IPS-20b (cell line): Measurements from ENCODE around the gene NKAIN4.

Experiments used
- H3K27ac ChIP-seq: one replicate; pipeline ENCODE4 v1.5.1; 2013; ENCODE audit warnings: low read length
- H3K27me3 ChIP-seq: 2 replicates; pipeline ENCODE4 v1.6.1; 2013; ENCODE audit warnings: mild to moderate bottlenecking, low read length, inconsistent platforms; ENCODE audit not compliant: insufficient read depth
- H3K36me3 ChIP-seq: 2 replicates; pipeline ENCODE4 v1.6.1; 2013; ENCODE audit warnings: low read depth, mild to moderate bottlenecking, inconsistent platforms, low read length, moderate library complexity; ENCODE audit not compliant: insufficient read depth
- H3K4me1 ChIP-seq: 2 replicates; pipeline ENCODE4 v1.6.1; 2013; ENCODE audit warnings: mild to moderate bottlenecking, control low read depth, inconsistent platforms, low read length, moderate library complexity; ENCODE audit not compliant: insufficient read depth
- H3K4me3 ChIP-seq: 2 replicates; pipeline ENCODE4 v1.5.1; 2013; ENCODE audit warnings: mild to moderate bottlenecking, low read length, inconsistent platforms
- H3K9ac ChIP-seq: 2 replicates; pipeline ENCODE4 v1.6.1; 2013; ENCODE audit warnings: low read depth, mild to moderate bottlenecking, inconsistent platforms, low read length, moderate library complexity
- H3K9me3 ChIP-seq: 2 replicates; pipeline ENCODE4 v1.6.1; 2013; ENCODE audit warnings: mild to moderate bottlenecking, low read depth, low read length, inconsistent platforms; ENCODE audit not compliant: insufficient read depth

Gene NKAIN4

DNA sequence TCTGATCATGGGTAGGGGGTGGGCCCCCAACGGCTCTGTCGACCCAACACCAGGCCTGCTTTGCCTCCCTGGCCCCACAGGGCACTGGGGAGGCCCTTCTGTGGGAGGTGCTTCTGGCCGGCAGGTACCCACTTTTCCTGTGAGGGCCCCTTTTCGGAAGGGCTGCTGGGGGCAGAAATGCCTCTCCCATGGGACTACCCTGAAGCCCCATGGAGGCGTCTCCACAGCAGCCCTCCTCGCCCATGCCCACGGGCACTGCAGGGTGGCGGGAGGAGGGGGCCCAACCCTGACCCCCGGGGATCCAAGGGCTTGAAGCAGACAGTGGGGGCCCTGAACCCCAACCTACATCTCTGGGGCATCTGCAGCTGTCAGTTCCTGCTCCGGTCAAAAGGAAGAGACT is 16.2 kb downstream of the NKAIN4 start:
- no peak overlapping the region for H3K4me3 ChIP-seq
- H3K27me3 ChIP-seq, result no peaks in the 10 kb centered on the region
- no peak overlapping the region for H3K27ac ChIP-seq
- no peaks in the 10 kb centered on the region for H3K9me3 ChIP-seq
- H3K9ac ChIP-seq, result no peak overlapping the region
- H3K36me3 ChIP-seq, result no peaks in the 10 kb centered on the region
- H3K4me1 ChIP-seq, result no peaks in the 10 kb centered on the region

DNA sequence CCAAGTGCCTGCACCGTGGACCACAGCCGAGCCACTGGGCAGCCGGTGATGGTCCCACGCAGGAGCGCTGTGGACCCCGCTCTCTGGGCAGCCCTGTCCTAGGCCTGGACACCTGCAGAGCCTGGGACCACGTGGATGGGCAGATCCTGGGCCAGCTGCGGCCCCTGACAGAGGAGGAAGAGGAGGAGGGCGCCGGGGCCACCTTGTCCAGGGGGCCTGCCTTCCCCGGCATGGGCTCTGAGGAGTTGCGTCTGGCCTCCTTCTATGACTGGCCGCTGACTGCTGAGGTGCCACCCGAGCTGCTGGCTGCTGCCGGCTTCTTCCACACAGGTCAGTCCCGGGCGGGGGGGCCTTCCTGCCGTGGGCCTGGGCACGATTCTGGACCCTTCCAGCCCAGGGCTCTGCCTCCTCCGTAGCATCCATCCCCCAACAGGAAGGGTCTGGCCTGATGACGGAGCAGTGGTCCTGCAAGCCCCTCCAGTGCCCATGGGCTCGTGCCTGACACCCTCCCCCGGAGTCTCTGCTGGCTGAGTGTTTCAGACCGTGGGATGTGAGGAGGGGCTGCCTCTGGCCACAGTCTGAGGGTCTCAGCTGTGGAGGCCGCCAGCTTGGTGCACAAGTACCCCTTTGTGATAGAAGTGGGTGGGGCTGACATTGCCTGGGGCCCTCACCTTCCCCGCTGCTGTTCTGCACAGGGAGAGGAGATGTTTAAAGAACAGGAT is 18.0 kb downstream of the NKAIN4 start:
- Histone ChIP-seq H3K27me3 (peaks cover 4% of the 10 kb centered on the region; the same call in 1 of the 2 replicates), H3K4me3 (no peak overlapping the region), H3K9me3 (no peaks in the 10 kb centered on the region), H3K27ac (no peak overlapping the region), H3K9ac (no peak overlapping the region), H3K36me3 (no peaks in the 10 kb centered on the region), H3K4me1 (no peaks in the 10 kb centered on the region)

DNA sequence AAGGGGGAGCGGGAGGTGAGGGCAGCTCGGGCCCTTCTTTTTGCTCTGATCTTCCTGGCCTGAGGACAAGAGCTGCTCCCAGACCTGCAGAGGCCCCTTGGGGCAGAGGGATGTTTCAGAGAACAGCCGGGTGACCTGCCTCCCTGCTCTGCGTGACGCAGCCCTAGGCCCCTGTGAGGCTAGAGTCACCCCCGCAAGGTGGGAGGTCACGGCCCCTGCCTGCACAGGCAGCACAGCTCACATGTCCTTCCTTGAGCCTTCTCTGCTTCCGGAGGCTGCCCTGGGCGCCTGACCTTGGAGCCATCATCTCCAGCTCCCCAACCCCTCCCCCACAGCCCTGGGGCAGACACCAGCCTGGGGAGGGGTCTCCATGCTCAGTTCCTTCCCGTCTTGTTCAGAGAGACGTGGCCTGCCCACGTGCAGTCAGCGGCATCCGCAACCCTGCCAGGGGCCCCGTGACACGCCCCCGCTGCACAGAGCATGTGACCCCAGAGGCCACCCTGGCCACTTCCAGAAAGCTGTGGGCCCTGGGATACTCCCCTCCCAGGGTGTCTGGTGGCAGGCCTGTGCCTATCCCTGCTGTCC is 18.8 kb downstream of the NKAIN4 start, which contains the start of gene BIRC7:
Gene BIRC7 (plus strand): TSS at position 507 of the 585 bp plus-strand sequence. CDS start 192 bp downstream, outside the sequence.
- no peaks in the 10 kb centered on the region for H3K9me3 ChIP-seq
- H3K4me3 ChIP-seq, result peak within 1 kb of the TSS; percentile 40; the same call in 1 of the 2 replicates
- peaks cover 6% of the 10 kb centered on the region; the same call in 1 of the 2 replicates for H3K27me3 ChIP-seq
- no peak within 1 kb of the TSS for H3K27ac ChIP-seq
- no peak within 1 kb of the TSS for H3K9ac ChIP-seq
- H3K4me1 ChIP-seq, result peaks cover 3% of the 10 kb centered on the region; the same call in 1 of the 2 replicates
- no peaks in the 10 kb centered on the region for H3K36me3 ChIP-seq

DNA sequence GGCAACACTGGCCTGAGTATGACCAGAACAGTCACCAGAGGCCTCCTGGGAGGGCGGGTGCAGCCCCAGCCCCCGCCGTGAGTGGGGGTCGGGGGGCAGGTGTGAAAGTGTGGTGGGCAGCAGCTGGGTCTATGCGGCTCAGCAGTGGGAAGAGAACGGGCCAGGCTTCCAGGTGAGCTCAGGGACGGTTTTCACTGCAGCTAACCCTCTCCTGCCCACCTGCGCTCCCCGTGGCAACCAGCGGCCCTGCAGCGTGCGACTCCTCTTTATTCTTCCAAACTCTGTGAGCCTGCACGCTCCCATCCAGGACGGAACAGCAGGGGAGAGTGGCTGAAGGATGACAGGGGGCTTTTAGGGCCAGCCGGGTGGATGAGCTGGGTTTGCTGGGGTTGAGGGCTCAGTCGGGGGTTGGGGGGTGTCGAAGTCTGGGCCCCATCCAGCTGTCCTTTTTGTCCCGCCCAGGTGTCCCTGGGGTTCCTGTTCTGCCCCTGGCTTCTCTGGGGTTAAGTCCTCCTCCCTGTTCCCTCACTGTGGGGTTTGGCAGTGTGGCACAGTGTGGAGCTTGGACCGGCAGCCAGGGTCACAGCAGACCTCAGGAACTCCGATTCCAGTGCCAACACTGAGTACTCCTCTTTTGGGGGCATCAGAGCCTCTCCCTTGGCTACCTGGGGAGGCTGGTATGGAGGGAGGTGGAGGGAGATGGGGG is 19.4 kb downstream of the NKAIN4 start:
- no peaks in the 10 kb centered on the region for H3K9me3 ChIP-seq
- no peak overlapping the region for H3K27ac ChIP-seq
- H3K27me3 ChIP-seq, result peaks cover 9% of the 10 kb centered on the region; the same call in 1 of the 2 replicates
- peak overlapping the region; percentile 40; the same call in 1 of the 2 replicates for H3K4me3 ChIP-seq
- H3K4me1 ChIP-seq, result peaks cover 9% of the 10 kb centered on the region; the same call in 1 of the 2 replicates
- H3K36me3 ChIP-seq, result no peaks in the 10 kb centered on the region
- no peak overlapping the region for H3K9ac ChIP-seq

DNA sequence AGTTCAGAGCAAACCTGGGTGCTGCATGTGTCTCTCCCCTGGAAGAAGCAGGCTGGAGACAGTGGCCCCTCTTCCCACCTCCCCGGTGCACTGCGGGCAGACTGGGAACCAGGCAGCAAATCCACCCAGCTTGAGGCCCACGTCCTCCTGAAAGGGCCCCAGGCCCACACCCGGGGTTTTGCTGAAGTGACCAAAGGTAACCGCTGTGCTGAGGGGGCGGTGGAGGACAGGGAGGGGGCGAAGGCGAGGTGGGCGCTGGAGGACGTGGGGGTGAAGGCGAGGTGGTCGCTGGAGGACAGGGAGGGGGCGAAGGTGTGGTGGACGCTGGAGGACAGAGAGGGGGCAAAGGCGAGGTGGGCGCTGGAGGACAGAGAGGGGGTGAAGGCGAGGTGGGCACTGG is 20.3 kb downstream of the NKAIN4 start:
- Histone ChIP-seq H3K4me1 (peaks cover 15% of the 10 kb centered on the region; the same call in 1 of the 2 replicates), H3K27ac (no peak overlapping the region)

DNA sequence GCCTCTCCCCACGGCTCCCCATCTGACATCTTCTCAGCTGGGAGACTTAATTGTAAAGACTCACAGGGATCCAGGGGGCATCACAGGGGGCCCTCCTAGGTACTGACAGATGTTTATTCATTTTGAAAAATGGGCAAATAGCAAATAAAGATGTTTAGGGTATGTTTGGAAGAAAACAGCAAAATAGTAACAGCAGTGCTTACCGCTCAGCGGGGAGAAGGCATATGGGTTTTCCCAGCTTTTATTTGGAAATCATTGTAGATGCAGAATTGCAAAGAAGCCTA is 21.3 kb downstream of the NKAIN4 start:
- H3K36me3 ChIP-seq, result no peaks in the 10 kb centered on the region
- H3K9ac ChIP-seq, result no peak overlapping the region
- no peak overlapping the region for H3K4me3 ChIP-seq
- H3K9me3 ChIP-seq, result no peaks in the 10 kb centered on the region
- H3K27me3 ChIP-seq, result peaks cover 15% of the 10 kb centered on the region; the same call in 1 of the 2 replicates
- H3K27ac ChIP-seq, result no peak overlapping the region
- peaks cover 18% of the 10 kb centered on the region; the same call in 1 of the 2 replicates for H3K4me1 ChIP-seq

More for the DNA sequence above, 20.3 kb downstream of the NKAIN4 start:
- peaks cover 15% of the 10 kb centered on the region; the same call in 1 of the 2 replicates for H3K27me3 ChIP-seq
- H3K4me3 ChIP-seq, result no peak overlapping the region
- no peaks in the 10 kb centered on the region for H3K9me3 ChIP-seq
- no peaks in the 10 kb centered on the region for H3K36me3 ChIP-seq
- no peak overlapping the region for H3K9ac ChIP-seq

DNA sequence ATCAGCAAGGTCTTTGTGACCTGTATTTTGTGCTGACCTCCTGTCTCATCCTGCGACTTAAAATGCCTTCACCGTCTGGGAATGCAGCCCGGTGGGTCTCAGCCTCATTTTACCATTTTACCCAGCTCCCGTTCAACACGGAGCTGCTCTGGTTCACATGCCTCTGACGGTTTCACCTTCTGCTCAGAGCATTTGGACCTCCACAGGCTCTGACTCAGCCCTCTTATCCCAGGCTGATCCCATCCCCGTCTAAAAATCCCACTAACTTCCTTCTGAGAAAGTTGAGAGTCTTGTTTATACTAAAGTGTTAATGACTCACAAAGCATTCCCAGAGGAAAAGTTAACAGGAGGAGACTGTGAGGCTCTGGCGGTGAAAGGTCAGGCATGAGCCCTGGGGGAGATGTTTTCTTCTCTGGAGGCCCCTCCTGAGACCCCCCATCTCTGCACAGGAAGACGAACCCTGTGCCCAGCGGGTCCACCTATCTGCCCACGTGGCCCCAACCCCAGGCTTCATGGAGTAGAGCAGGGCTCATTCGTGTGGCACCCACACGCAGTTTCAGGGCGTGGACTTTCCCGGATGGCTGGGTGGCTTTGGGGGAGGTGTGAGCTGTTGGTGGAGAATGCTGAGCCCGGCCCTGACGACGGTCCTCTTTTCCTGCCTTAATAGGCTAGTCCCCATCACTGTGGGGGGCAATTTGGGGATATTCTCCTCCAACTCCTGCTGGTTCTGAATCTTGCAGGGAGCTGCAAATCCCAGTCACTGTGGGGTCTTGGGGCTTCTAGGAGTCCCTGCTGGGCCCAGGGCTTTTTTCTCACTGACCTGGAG is 21.8 kb downstream of the NKAIN4 start:
- H3K9me3 ChIP-seq, result no peaks in the 10 kb centered on the region
- no peak overlapping the region for H3K4me3 ChIP-seq
- H3K36me3 ChIP-seq, result no peaks in the 10 kb centered on the region
- H3K27me3 ChIP-seq, result peaks cover 15% of the 10 kb centered on the region; the same call in 1 of the 2 replicates
- no peak overlapping the region for H3K9ac ChIP-seq
- H3K4me1 ChIP-seq, result peaks cover 18% of the 10 kb centered on the region; the same call in 1 of the 2 replicates
- no peak overlapping the region for H3K27ac ChIP-seq

DNA sequence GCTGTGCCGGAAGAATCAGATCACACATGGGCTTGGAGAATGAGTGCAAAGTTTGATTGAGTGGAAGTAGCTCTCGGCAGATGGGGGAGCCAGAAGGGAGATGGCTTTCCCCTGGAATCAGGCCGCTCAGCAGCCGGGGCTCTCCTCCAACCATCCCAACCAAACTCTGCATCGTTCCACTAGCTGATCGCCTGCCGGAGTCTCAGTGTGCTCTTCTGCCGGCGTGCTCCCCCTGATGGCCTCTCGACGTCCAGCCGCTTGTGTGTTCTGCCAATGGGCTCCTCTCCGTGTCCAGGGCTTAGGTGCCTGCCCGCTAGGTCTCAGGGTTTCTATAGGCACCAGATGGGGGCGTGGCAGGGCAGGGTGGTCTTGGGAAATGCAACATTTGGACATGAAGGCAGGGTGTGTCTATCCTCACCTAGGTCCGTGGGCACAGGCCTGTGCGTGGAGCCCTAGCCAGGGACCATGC is 23.4 kb downstream of the NKAIN4 start:
- no peak overlapping the region for H3K9ac ChIP-seq
- H3K4me3 ChIP-seq, result no peak overlapping the region
- no peak overlapping the region for H3K27ac ChIP-seq
- no peaks in the 10 kb centered on the region for H3K36me3 ChIP-seq
- H3K4me1 ChIP-seq, result peaks cover 18% of the 10 kb centered on the region; the same call in 1 of the 2 replicates
- H3K9me3 ChIP-seq, result no peaks in the 10 kb centered on the region
- peaks cover 15% of the 10 kb centered on the region; the same call in 1 of the 2 replicates for H3K27me3 ChIP-seq

DNA sequence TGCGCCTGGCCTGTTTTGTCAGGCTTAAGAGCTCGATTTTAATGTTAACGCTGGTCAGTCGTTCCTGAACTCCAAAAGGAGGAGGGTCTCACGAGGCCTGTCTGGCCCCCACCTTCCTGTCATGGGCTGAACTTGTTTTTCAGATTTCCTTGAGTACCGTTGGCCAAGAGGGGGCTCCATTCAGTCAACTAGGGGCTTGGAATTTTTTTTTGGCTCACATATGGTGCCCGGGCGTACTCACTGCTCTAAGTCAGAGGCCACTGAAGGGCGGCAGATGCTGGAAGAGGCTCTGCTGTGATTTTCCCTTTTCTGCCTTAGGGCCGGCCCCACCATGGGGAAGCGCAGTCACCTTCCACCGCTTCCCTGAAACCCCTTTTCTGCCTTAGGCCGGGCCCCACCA is 25.5 kb downstream of the NKAIN4 start:
- H3K36me3 ChIP-seq, result no peaks in the 10 kb centered on the region
- H3K4me3 ChIP-seq, result no peak overlapping the region
- H3K27ac ChIP-seq, result no peak overlapping the region
- H3K9me3 ChIP-seq, result no peaks in the 10 kb centered on the region
- H3K27me3 ChIP-seq, result peaks cover 15% of the 10 kb centered on the region; the same call in 1 of the 2 replicates
- H3K4me1 ChIP-seq, result peaks cover 18% of the 10 kb centered on the region; the same call in 1 of the 2 replicates
- no peak overlapping the region for H3K9ac ChIP-seq

DNA sequence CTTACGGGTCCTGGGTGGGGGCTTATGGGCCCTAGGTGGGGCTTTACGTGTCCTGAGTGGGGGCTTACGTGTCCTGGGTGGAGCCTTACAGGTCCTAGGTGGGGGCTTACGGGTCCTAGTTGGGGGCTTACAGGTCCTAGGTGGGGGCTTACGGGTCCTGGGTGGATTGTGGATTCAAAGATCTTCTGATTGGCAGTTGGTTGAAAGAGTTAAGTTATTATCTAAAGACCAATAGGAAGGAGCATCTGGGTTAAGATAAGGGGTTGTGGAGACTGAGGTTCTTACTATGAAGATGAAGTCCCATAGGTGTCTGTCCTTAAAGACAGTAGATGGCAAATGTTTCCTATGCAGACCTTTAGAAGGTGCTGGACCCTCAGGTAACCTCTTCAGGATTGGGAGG is 27.0 kb downstream of the NKAIN4 start:
- Histone ChIP-seq H3K27ac (no peak overlapping the region), H3K9ac (no peak overlapping the region), H3K27me3 (peaks cover 15% of the 10 kb centered on the region; the same call in 1 of the 2 replicates), H3K4me1 (peaks cover 18% of the 10 kb centered on the region; the same call in 1 of the 2 replicates), H3K36me3 (no peaks in the 10 kb centered on the region), H3K9me3 (no peaks in the 10 kb centered on the region), H3K4me3 (no peak overlapping the region)
